HepG2 (cell line): ENCODE results near the gene KIAA0232. TPM values are rescaled to one million over a fixed set of nuclear protein-coding genes. Genes with fewer than 3 reads are reported as not detected.

Experiments used
- ARNT ChIP-seq: fragments of 450-650 bp; IDR thresholded peaks from 2 replicates; pipeline ENCODE4 v1.6.1; 2017
- ATF4 ChIP-seq, 2 experiments: fragments of 450-650 bp in 1 of 2; sonication (generic) in 1 of 2; formaldehyde crosslinking; IDR thresholded peaks; 2 replicates each; pipeline versions ENCODE4 v1.5.0 to v1.8.0; 2020 to 2022; ENCODE audit warnings: mild to moderate bottlenecking in 1 of 2, missing genetic modification reagents in 1 of 2
- ATF7-NPFF ChIP-seq: sonication (generic); formaldehyde crosslinking; IDR thresholded peaks from 2 replicates; pipeline ENCODE4 v1.8.1; 2023; ENCODE audit warnings: mild to moderate bottlenecking, low read depth, missing genetic modification reagents, moderate library complexity
- CHD2 ChIP-seq: IDR thresholded peaks from 2 replicates; pipeline ENCODE4 v1.6.1; 2011; ENCODE audit warnings: low read depth, low read length, improper control_type of control experiment
- EED ChIP-seq: sonication (generic); formaldehyde crosslinking; IDR thresholded peaks from 2 replicates; pipeline ENCODE4 v1.5.0; 2020; ENCODE audit warnings: mild to moderate bottlenecking, missing genetic modification reagents
- FOXA1 ChIP-seq, 2 experiments: fragments of 450-650 bp in 1 of 2; sonication (generic) in 1 of 2; formaldehyde crosslinking in 1 of 2; IDR thresholded peaks; 2 replicates each; pipeline versions ENCODE4 v1.4.0 to v1.6.1; 2016 to 2020; ENCODE audit warnings: missing genetic modification reagents in 1 of 2
- GTF3A ChIP-seq: sonication (generic); formaldehyde crosslinking; conservative IDR thresholded peaks from 2 replicates; pipeline ENCODE4 v1.4.0; 2020; ENCODE audit warnings: mild to moderate bottlenecking, missing genetic modification reagents
- KAT2B ChIP-seq: fragments of 150-350 bp; IDR thresholded peaks from 2 replicates; pipeline ENCODE4 v1.6.1; 2014; ENCODE audit warnings: low read depth, low read length, borderline replicate concordance
- MBD4 ChIP-seq: IDR thresholded peaks from 2 replicates; pipeline ENCODE4 v1.6.1; 2012; ENCODE audit warnings: low read length, inconsistent platforms, borderline replicate concordance
- MTA3 ChIP-seq: sonication (generic); formaldehyde crosslinking; IDR thresholded peaks from 2 replicates; pipeline ENCODE4 v1.4.0; 2020; ENCODE audit warnings: missing genetic modification reagents
- POLR2AphosphoS2 ChIP-seq: IDR thresholded peaks from 2 replicates; pipeline ENCODE4 v1.6.1; 2011; ENCODE audit warnings: low read depth, low read length, improper control_type of control experiment
- PRDM15 ChIP-seq: sonication (generic); formaldehyde crosslinking; IDR thresholded peaks from 2 replicates; pipeline ENCODE4 v1.4.0; 2020; ENCODE audit warnings: missing genetic modification reagents
- RBM22 ChIP-seq: fragments of 200-400 bp; formaldehyde crosslinking; optimal IDR thresholded peaks from 2 replicates; pipeline ENCODE3; 2017; ENCODE audit warnings: mild to moderate bottlenecking, low read length, moderate library complexity
- SNRNP70 ChIP-seq: fragments of 200-400 bp; formaldehyde crosslinking; IDR thresholded peaks from 2 replicates; pipeline ENCODE4 v1.6.1; 2017; ENCODE audit warnings: mild to moderate bottlenecking, low read depth, low read length, moderate library complexity
- SRSF4 ChIP-seq: fragments of 200-400 bp; formaldehyde crosslinking; IDR thresholded peaks from one replicate; pipeline ENCODE4 v1.6.1; 2018; ENCODE audit warnings: mild to moderate bottlenecking, low read depth, low read length, moderate library complexity; ENCODE audit not compliant: poor library complexity, severe bottlenecking
- STAT5B ChIP-seq: sonication (generic); formaldehyde crosslinking; IDR thresholded peaks from 2 replicates; pipeline ENCODE4 v1.4.0; 2020; ENCODE audit warnings: missing genetic modification reagents
- TGIF2 ChIP-seq: IDR thresholded peaks from 2 replicates; pipeline ENCODE4 v1.6.1; 2016; ENCODE audit warnings: control low read depth, missing compliant biosample characterization
- U2AF1 ChIP-seq: fragments of 200-400 bp; formaldehyde crosslinking; optimal IDR thresholded peaks from 2 replicates; pipeline ENCODE3; 2017; ENCODE audit warnings: mild to moderate bottlenecking, low read depth, low read length
- ZBTB20 ChIP-seq: sonication (generic); formaldehyde crosslinking; IDR thresholded peaks from 2 replicates; pipeline ENCODE4 v1.8.1; 2023; ENCODE audit warnings: missing genetic modification reagents, low read depth, mild to moderate bottlenecking, borderline replicate concordance
- ZNF530 ChIP-seq: sonication (generic); formaldehyde crosslinking; IDR thresholded peaks from 2 replicates; pipeline ENCODE4 v1.5.0; 2020; ENCODE audit warnings: low read depth, mild to moderate bottlenecking, missing genetic modification reagents
- ZNF572 ChIP-seq: sonication (generic); formaldehyde crosslinking; IDR thresholded peaks from 2 replicates; pipeline ENCODE4 v1.5.1; 2020; ENCODE audit warnings: mild to moderate bottlenecking, missing genetic modification reagents
- ZNF574 ChIP-seq: sonication (generic); formaldehyde crosslinking; IDR thresholded peaks from 2 replicates; pipeline ENCODE4 v1.4.0; 2020; ENCODE audit warnings: missing genetic modification reagents
- ZNF619 ChIP-seq: sonication (generic); formaldehyde crosslinking; IDR thresholded peaks from 2 replicates; pipeline ENCODE4 v1.4.0; 2020; ENCODE audit warnings: mild to moderate bottlenecking, missing genetic modification reagents
- ZNF780A ChIP-seq: sonication (generic); formaldehyde crosslinking; IDR thresholded peaks from 2 replicates; pipeline ENCODE4 v1.8.0; 2022; ENCODE audit warnings: mild to moderate bottlenecking, missing genetic modification reagents, moderate library complexity
- polyA plus RNA-seq, 8 experiments: library from polyadenylated mRNA; depleted of rRNA in 3 of 8; stranded (reverse) in 7 of 8; unstranded in 1 of 8; fragments of >200 nt; fragmentation: Illumina TruSeq in 4 of 8; extraction: Trizol in 4 of 8; gene quantifications; 2 replicates each; pipeline versions ENCODE4 v1.2.1 to v1.2.3, GENCODE V29; 2011 to 2016; ENCODE audit warnings: low read depth in 4 of 8, missing spikeins in 1 of 8, mixed read lengths in 1 of 8; ENCODE audit not compliant: insufficient read depth in 1 of 8
- total RNA-seq, 5 experiments: library from RNA; depleted of rRNA; stranded (reverse); fragments of >200 nt; fragmentation: Illumina TruSeq; extraction: Trizol; gene quantifications; 2 replicates each; pipeline ENCODE4 v1.2.3, GENCODE V29; 2016; ENCODE audit warnings: low read depth in 1 of 5

Gene KIAA0232
- total and polyA plus RNA-seq, 2 of the 13 experiments (the other 11 are each of a cell fraction or from before 2014, with no cell fraction given) = 7.8 to 17.1 TPM

- no peak for TF ChIP-seq U2AF1
- TF ChIP-seq ZNF780A (CRISPR knock-in tag) = no peak
- no peak for TF ChIP-seq SNRNP70
- no peak for TF ChIP-seq RBM22
- TF ChIP-seq POLR2AphosphoS2 = no peak
- peak; percentile 45; the same call in 1 of the 2 replicates for TF ChIP-seq ZNF572
- TF ChIP-seq PRDM15 = no peak
- TF ChIP-seq ZNF574 (CRISPR knock-in tag) = peak; percentile 25; the same call in 1 of the 2 replicates
- no peak for TF ChIP-seq ZBTB20 (CRISPR knock-in tag)
- no peak for TF ChIP-seq KAT2B
- no peak for TF ChIP-seq GTF3A (CRISPR knock-in tag)
- 0 out of 2 replicates have a peak, but pooled peaks have one; percentile 16 for TF ChIP-seq EED (CRISPR knock-in tag)
- no peak for TF ChIP-seq STAT5B (CRISPR knock-in tag)
- TF ChIP-seq ZNF530 (CRISPR knock-in tag) = no peak
- TF ChIP-seq MTA3 (CRISPR knock-in tag) = no peak
- TF ChIP-seq CHD2 = no peak
- no peak for TF ChIP-seq ARNT
- TF ChIP-seq ATF7-NPFF (CRISPR knock-in tag) = no peak
- TF ChIP-seq SRSF4 = no peak
- TF ChIP-seq ZNF619 (CRISPR knock-in tag) = no peak; the same call in 1 of the 2 replicates
- TF ChIP-seq FOXA1 (IDR thresholded peaks at IDR 0.05) = no peak
- TF ChIP-seq FOXA1 (CRISPR knock-in tag; IDR thresholded peaks at IDR 0.05) = peak; percentile 32; the same call in 1 of the 2 replicates
- TF ChIP-seq ATF4 (CRISPR knock-in tag; IDR thresholded peaks at IDR 0.05) = no peak
- no peak for TF ChIP-seq MBD4
- no peak for TF ChIP-seq TGIF2 (CRISPR knock-in tag)
Observed at GRCh38 chr4:6746721-6747293, 35.7 kb upstream of the KIAA0232 start (continued).
